ENCODE results near the gene CXorf66. TPM values are rescaled to one million over a fixed set of nuclear protein-coding genes. Genes with fewer than 3 reads are reported as not detected.

CXorf66 gene
- not detected for total RNA-seq (2021; ENCODE audit: unreplicated experiment)
- polyA plus RNA-seq (2012; ENCODE audit: insufficient read length) = not detected
- not detected for Bru-seq, nascent RNA
- BruChase-seq, experiment 1, labeled RNA remaining after a 2-hour chase = not detected
- not detected for BruChase-seq, experiment 2, labeled RNA remaining after a 6-hour chase
- long read RNA-seq = 0 reads

- POLR2A ChIA-PET = no interaction called here
- TF ChIP-seq TCF7L2 (IDR thresholded peaks at IDR 0.05; ENCODE audit: low read depth, low read length) (no peak), POLR2AphosphoS5 (IDR thresholded peaks at IDR 0.05; ENCODE audit: low read depth, low read length) (no peak), CTCF (IDR thresholded peaks at IDR 0.05) (no peak), REST (IDR thresholded peaks at IDR 0.05; ENCODE audit: insufficient read depth in 1 of 2, low read depth in 2 of 2, low read length in 1 of 2) (no peak), SIN3A (IDR thresholded peaks at IDR 0.05; ENCODE audit: borderline replicate concordance, insufficient read depth, low read depth, low read length) (no peak)
- BruUV-seq (replicated peaks) = no TSS peak
- H3K27ac ChIP-seq (ENCODE audit: low read length) = no peak within 1 kb of the TSS
- no peaks in the 10 kb centered on the region for H3K9me3 ChIP-seq (ENCODE audit: control insufficient read depth, insufficient read depth, low read depth, low read length)
- CTCF ChIA-PET = no interaction called here
- H3K27me3 ChIP-seq (ENCODE audit: control insufficient read depth, insufficient read depth, low read length) = no peaks in the 10 kb centered on the region
- ATAC-seq = no peak
- DNase-seq (ENCODE audit: low read depth, low spot score) = no peak
- intact Hi-C loops (cut with micrococcal nuclease; ENCODE audit: unreplicated experiment) = no loop called here
- H3K4me3 ChIP-seq (ENCODE audit: low read depth in 2 of 2, low read length in 2 of 2) = no peak within 1 kb of the TSS
- in situ Hi-C loops (cut with HindIII; ENCODE audit: low pct_unique_long_range_greater_than_20kb, low sequenced_read_pairs) = no loop called here
- H3K36me3 ChIP-seq (ENCODE audit: control insufficient read depth, insufficient read depth, low read length) = no peaks in the 10 kb centered on the region
- H3K4me1 ChIP-seq (ENCODE audit: control insufficient read depth, insufficient read depth, low read length) = no peaks in the 10 kb centered on the region
Observed at GRCh38 chrX:139965421-139965820, at the start of gene CXorf66. Gene CXorf66 (minus strand): TSS chrX:139965521. CDS start chrX:139965496, 25 bp downstream.

- no peak overlapping the region for H3K4me3 ChIP-seq (ENCODE audit: low read depth in 2 of 2, low read length in 2 of 2)
- no peak for ATAC-seq
- ChIA-PET POLR2A (no interaction called here), CTCF (no interaction called here)
- DNase-seq (ENCODE audit: low read depth, low spot score) = no peak
- no peaks in the 10 kb centered on the region for H3K27me3 ChIP-seq (ENCODE audit: control insufficient read depth, insufficient read depth, low read length)
- intact Hi-C loops (cut with micrococcal nuclease; ENCODE audit: unreplicated experiment) = no loop called here
- H3K9me3 ChIP-seq (ENCODE audit: control insufficient read depth, insufficient read depth, low read depth, low read length) = no peaks in the 10 kb centered on the region
- H3K27ac ChIP-seq (ENCODE audit: low read length) = no peak overlapping the region
- no peaks in the 10 kb centered on the region for H3K4me1 ChIP-seq (ENCODE audit: control insufficient read depth, insufficient read depth, low read length)
- TF ChIP-seq CTCF (IDR thresholded peaks at IDR 0.05) (no peak), POLR2AphosphoS5 (IDR thresholded peaks at IDR 0.05; ENCODE audit: low read depth, low read length) (no peak), REST (IDR thresholded peaks at IDR 0.05; ENCODE audit: insufficient read depth in 1 of 2, low read depth in 2 of 2, low read length in 1 of 2) (no peak), TCF7L2 (IDR thresholded peaks at IDR 0.05; ENCODE audit: low read depth, low read length) (no peak), SIN3A (IDR thresholded peaks at IDR 0.05; ENCODE audit: borderline replicate concordance, insufficient read depth, low read depth, low read length) (no peak)
- no TSS peak for BruUV-seq (replicated peaks)
- H3K36me3 ChIP-seq (ENCODE audit: control insufficient read depth, insufficient read depth, low read length) = no peaks in the 10 kb centered on the region
- in situ Hi-C loops (cut with HindIII; ENCODE audit: low pct_unique_long_range_greater_than_20kb, low sequenced_read_pairs) = no loop called here
Observed at GRCh38 chrX:139982856-139983255, 17.5 kb upstream of the CXorf66 start.

Measured in Panc1 (cell line).